CD4-positive, alpha-beta T cell (primary cell): ENCODE data around the gene HBS1L. TPM values are rescaled to one million over a fixed set of nuclear protein-coding genes. Genes with fewer than 3 reads are reported as not detected.

Experiments
- ATAC-seq: fragments of 200-7000 bp; cut with Tn5 transposase; one replicate; pipeline ENCODE4 v1.10.0; 2022; ENCODE audit warnings: mild to moderate bottlenecking; ENCODE audit not compliant: poor library complexity
- CTCF ChIA-PET: fragments of 350-600 bp; sonication (Branson Sonifier 250); formaldehyde crosslinking; loops from one replicate; lab custom pipeline; 2021; ENCODE audit warnings: antibody characterized with exemption, inconsistent platforms; lab: Charles Lee
- POLR2A ChIA-PET: fragments of 350-600 bp; sonication (Branson Sonifier 250); formaldehyde crosslinking; loops from one replicate; lab custom pipeline; 2021; ENCODE audit warnings: antibody characterized with exemption, inconsistent platforms; lab: Charles Lee
- DNase-seq, 14 experiments: peaks; one replicate each; pipeline ENCODE4 v3.0.0-alpha.2; 2013 to 2020; ENCODE audit warnings: mixed read lengths in 2 of 14
- H3K27ac ChIP-seq, 2 donors: one replicate each; pipeline versions ENCODE4 v1.5.1 to v1.7.0; 2013; ENCODE audit warnings: low read length in 2 of 2, low read depth in 1 of 2, mild to moderate bottlenecking in 1 of 2
- H3K27me3 ChIP-seq, 2 experiments: 1 replicate in 1 of 2; 2 replicates in 1 of 2; pipeline versions ENCODE4 v1.6.1 to v1.7.0; 2013; ENCODE audit warnings: low read length in 2 of 2, control low read depth in 1 of 2, mild to moderate bottlenecking in 1 of 2, moderate library complexity in 1 of 2; ENCODE audit not compliant: insufficient read depth in 2 of 2, control insufficient read depth in 1 of 2
- H3K36me3 ChIP-seq: one replicate; pipeline ENCODE4 v1.6.1; 2013; ENCODE audit warnings: low read length, control low read depth; ENCODE audit not compliant: insufficient read depth
- H3K4me1 ChIP-seq: one replicate; pipeline ENCODE4 v1.6.1; 2013; ENCODE audit warnings: low read length, control low read depth; ENCODE audit not compliant: insufficient read depth
- H3K4me3 ChIP-seq: one replicate; pipeline ENCODE4 v1.5.1; 2013; ENCODE audit warnings: mild to moderate bottlenecking, low read length, moderate library complexity
- H3K9me3 ChIP-seq, 2 experiments: 1 replicate in 1 of 2; 2 replicates in 1 of 2; pipeline versions ENCODE4 v1.6.1 to v1.7.0; 2013; ENCODE audit warnings: low read length in 2 of 2, mild to moderate bottlenecking in 2 of 2, control low read depth in 1 of 2, moderate library complexity in 1 of 2; ENCODE audit not compliant: control insufficient read depth in 1 of 2, insufficient read depth in 1 of 2
- H3K27ac Mint-ChIP-seq: one replicate; pipeline ENCODE4 v1.8.0; 2020; ENCODE audit warnings: mixed read lengths
- H3K27me3 Mint-ChIP-seq: one replicate; pipeline ENCODE4 v1.8.0; 2021; ENCODE audit warnings: mixed read lengths
- H3K36me3 Mint-ChIP-seq: one replicate; pipeline ENCODE4 v1.8.0; 2021; ENCODE audit warnings: low read depth, mixed read lengths
- H3K4me1 Mint-ChIP-seq: one replicate; pipeline ENCODE4 v1.8.0; 2021; ENCODE audit warnings: low read depth, mixed read lengths
- H3K4me3 Mint-ChIP-seq: one replicate; pipeline ENCODE4 v1.8.0; 2020; ENCODE audit warnings: mild to moderate bottlenecking, mixed read lengths
- H3K9me3 Mint-ChIP-seq: one replicate; pipeline ENCODE4 v1.8.0; 2020; ENCODE audit warnings: mixed read lengths
- intact Hi-C, 2 experiments: fragments of 100-400 bp; cut with DNase I in 1 of 2; cut with micrococcal nuclease in 1 of 2; formaldehyde crosslinking; loops; one replicate each; pipeline versions ENCODE4 v1.15.1 to v1.9.0; 2023 to 2025; cut with DNase I, micrococcal nuclease
- total RNA-seq, 174 experiments: library from RNA in 2 of 174; stranded (reverse) in 2 of 174; gene quantifications; one replicate each; pipeline ENCODE4 v1.2.3 and lab custom pipeline; 2021 to 2026
- TF ChIP-seq, protein P1 (sequence below): fragments of 200-600 bp; IDR thresholded peaks from one replicate; pipeline ENCODE4 v1.8.0; 2022; ENCODE audit warnings: antibody characterized with exemption, mild to moderate bottlenecking

HBS1L gene
- total RNA-seq, 2 experiments from 2014 or later, result 106 to 117 TPM

DNA sequence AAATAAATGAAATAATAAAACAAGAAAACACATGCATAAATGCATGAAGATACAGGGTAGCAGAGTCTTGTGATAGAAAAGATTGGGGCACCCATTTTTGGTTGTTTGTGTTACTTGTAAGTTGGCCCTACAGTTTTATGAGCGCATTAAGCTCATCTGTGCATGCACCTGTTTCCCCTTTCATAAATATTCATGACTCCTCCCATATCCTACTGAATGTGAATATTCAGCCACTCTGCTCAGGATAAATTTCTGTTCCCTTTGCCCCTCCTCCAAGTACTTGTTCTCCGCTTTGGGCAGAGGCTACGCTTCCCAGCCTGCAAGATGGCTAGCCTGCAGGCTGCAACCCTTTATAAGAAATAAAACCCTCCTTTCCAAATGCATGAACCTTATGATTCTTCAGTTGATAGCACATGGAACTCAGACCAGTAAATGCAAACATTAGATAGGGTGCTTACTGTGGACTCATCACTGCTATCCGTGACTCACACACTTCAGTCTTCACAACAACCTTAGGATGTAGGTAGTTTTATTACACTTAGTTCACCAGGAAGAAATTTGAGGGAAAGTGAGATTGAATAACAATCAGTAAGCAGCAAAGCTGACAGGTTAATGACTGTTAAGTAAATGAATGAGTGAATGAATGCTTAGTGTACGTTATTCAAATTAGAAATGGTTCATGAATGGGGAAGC is 119.7 kb downstream of the HBS1L start:
- H3K27ac Mint-ChIP-seq, result no peak overlapping the region
- POLR2A ChIA-PET, result no interaction called here
- CTCF ChIA-PET, result no interaction called here
- H3K36me3 ChIP-seq, result no peaks in the 10 kb centered on the region
- no peaks in the 10 kb centered on the region for H3K9me3 ChIP-seq
- peaks cover 12% of the 10 kb centered on the region for H3K4me1 Mint-ChIP-seq
- no peaks in the 10 kb centered on the region for H3K36me3 Mint-ChIP-seq
- intact Hi-C loops, result loop anchor here in 1 of 2 experiments (5.0 kb wide), 1 partner anchor 113 kb away; no protein-coding TSS in a partner anchor
- H3K4me1 ChIP-seq, result peaks cover 6% of the 10 kb centered on the region
- DNase-seq (no peak), ATAC-seq (no peak)
- no peak overlapping the region for H3K4me3 Mint-ChIP-seq
- H3K27ac ChIP-seq, result no peak overlapping the region
- H3K4me3 ChIP-seq, result no peak overlapping the region
- no peaks in the 10 kb centered on the region for H3K9me3 Mint-ChIP-seq
- H3K27me3 ChIP-seq, result no peaks in the 10 kb centered on the region
- H3K27me3 Mint-ChIP-seq, result no peaks in the 10 kb centered on the region
- TF ChIP-seq, protein P1, sequence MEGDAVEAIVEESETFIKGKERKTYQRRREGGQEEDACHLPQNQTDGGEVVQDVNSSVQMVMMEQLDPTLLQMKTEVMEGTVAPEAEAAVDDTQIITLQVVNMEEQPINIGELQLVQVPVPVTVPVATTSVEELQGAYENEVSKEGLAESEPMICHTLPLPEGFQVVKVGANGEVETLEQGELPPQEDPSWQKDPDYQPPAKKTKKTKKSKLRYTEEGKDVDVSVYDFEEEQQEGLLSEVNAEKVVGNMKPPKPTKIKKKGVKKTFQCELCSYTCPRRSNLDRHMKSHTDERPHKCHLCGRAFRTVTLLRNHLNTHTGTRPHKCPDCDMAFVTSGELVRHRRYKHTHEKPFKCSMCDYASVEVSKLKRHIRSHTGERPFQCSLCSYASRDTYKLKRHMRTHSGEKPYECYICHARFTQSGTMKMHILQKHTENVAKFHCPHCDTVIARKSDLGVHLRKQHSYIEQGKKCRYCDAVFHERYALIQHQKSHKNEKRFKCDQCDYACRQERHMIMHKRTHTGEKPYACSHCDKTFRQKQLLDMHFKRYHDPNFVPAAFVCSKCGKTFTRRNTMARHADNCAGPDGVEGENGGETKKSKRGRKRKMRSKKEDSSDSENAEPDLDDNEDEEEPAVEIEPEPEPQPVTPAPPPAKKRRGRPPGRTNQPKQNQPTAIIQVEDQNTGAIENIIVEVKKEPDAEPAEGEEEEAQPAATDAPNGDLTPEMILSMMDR, result no peak

DNA sequence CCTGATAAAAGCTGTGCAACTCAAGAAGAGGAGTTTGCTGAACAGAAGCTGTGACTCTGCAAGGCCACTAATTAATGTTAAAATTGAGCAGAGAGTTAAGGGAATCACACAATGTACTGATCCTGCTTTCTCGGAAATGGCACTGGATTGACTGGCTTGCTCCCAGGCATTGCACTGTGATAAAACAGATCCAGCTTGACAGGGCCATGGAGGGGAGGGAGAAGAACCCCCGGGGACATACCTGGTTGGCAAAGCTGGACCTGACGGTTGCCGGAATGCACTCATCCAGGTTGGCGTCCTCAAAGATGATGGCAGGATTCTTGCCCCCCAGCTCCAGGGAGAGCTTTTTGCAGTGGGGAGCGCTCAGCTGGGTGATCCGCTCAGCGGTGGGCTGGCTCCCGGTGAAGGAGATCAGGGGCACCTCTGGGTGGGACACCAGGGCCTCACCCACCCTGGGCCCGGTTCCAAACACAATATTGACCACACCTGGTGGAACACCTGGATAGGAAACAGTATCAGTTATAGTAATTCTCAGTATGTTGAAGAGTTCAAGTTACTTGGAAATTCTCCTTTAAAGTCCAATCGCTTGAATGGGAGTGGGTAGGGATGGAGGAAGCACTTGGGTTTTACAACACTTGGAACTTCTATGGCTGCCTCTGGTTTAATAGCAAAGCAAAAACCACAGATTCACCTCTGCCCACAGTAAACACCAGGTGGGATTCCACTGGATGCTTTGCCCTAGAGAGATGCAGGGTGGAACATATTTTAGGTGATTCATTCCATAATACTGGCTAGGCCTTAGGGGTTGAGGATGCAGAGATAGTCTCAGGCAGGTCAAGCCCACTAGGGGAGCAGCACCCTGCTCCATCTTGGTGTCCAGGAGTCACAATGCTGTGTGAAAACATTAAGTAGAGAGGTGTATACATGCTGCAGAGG is 121.8 kb downstream of the HBS1L start:
- CTCF ChIA-PET, result no interaction called here

DNA sequence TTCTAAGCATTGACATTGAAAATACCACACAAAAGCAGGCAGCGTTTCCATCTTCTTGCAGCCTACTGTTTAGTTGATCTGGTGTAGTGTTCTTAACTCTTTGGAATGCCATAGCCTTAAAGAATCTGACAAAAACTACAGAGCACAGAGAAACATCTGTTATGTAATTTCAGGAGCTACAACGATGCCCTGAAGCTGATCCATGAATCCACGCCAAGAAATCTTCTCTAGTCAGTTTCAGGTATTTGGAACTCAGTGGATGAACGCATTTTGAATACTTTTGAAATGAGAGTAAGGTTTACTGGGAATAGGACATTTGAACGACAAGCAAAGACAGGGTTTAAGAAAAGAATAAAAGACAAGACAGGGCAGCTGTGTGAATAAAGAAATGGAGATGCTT is 122.5 kb downstream of the HBS1L start:
- Mint-ChIP-seq H3K4me1 (no peaks in the 10 kb centered on the region), H3K9me3 (no peaks in the 10 kb centered on the region), H3K27me3 (no peaks in the 10 kb centered on the region), H3K4me3 (no peak overlapping the region), H3K27ac (no peak overlapping the region), H3K36me3 (no peaks in the 10 kb centered on the region)
- no peaks in the 10 kb centered on the region for H3K4me1 ChIP-seq
- ATAC-seq, result no peak
- no peak overlapping the region for H3K4me3 ChIP-seq
- ChIA-PET CTCF (no interaction called here), POLR2A (no interaction called here)
- DNase-seq, result no peak
- H3K9me3 ChIP-seq, result no peaks in the 10 kb centered on the region
- H3K36me3 ChIP-seq, result no peaks in the 10 kb centered on the region
- intact Hi-C loops, result no loop called here
- TF ChIP-seq, protein P1, result no peak
- H3K27ac ChIP-seq, result no peak overlapping the region
- H3K27me3 ChIP-seq, result no peaks in the 10 kb centered on the region

More for the DNA sequence above, 121.8 kb downstream of the HBS1L start:
- H3K4me1 Mint-ChIP-seq, result no peaks in the 10 kb centered on the region
- no peaks in the 10 kb centered on the region for H3K36me3 ChIP-seq
- H3K27me3 ChIP-seq, result no peaks in the 10 kb centered on the region
- H3K27ac Mint-ChIP-seq, result no peak overlapping the region
- H3K9me3 Mint-ChIP-seq, result no peaks in the 10 kb centered on the region
- no peaks in the 10 kb centered on the region for H3K4me1 ChIP-seq
- no peak overlapping the region for H3K4me3 Mint-ChIP-seq
- POLR2A ChIA-PET, result no interaction called here
- intact Hi-C loops, result no loop called here
- ATAC-seq (no peak), DNase-seq (no peak)
- no peak overlapping the region for H3K27ac ChIP-seq
- TF ChIP-seq, protein P1, result no peak
- H3K36me3 Mint-ChIP-seq, result no peaks in the 10 kb centered on the region
- H3K9me3 ChIP-seq, result no peaks in the 10 kb centered on the region
- H3K4me3 ChIP-seq, result no peak overlapping the region
- H3K27me3 Mint-ChIP-seq, result no peaks in the 10 kb centered on the region
